GM12878 (cell line): ENCODE measurements around the gene HIVEP1. TPM values are rescaled to one million over a fixed set of nuclear protein-coding genes. Genes with fewer than 3 reads are reported as not detected.

ENCODE experiments used
- ATAC-seq: fragments of 200-7000 bp; cut with Tn5 transposase; 3 replicates; pipeline ENCODE4 v1.9.1; 2020; ENCODE audit warnings: mild to moderate bottlenecking, moderate library complexity
- BruUV-seq: library from RNA; stranded (reverse); fragments of 400-500 nt; replicated peaks from 2 replicates; lab custom pipeline; 2021; lab: Mats Ljungman, UMichigan
- CTCF ChIA-PET: fragments of 300-600 bp; sonication (Branson Sonifier 250); formaldehyde crosslinking; extraction: SDS; loops from one replicate; lab custom pipeline; 2021; ENCODE audit warnings: inconsistent platforms; lab: Yijun Ruan, JAX
- POLR2A ChIA-PET: fragments of 350-600 bp; formaldehyde crosslinking; extraction: SDS; loops from one replicate; lab custom pipeline; 2021; ENCODE audit warnings: inconsistent platforms; lab: Charles Lee
- RAD21 ChIA-PET: fragments of 300-600 bp; sonication (Branson Sonifier 250); formaldehyde crosslinking; loops from one replicate; lab custom pipeline; 2023; ENCODE audit warnings: antibody characterized with exemption; ENCODE audit not compliant: unreplicated experiment; lab: Charles Lee
- SMC1A ChIA-PET: fragments of 300-600 bp; sonication (Branson Sonifier 250); formaldehyde crosslinking; loops from one replicate; lab custom pipeline; 2023; ENCODE audit not compliant: unreplicated experiment, uncharacterized antibody; lab: Charles Lee
- DNase-seq: peaks from one replicate; pipeline ENCODE4 v3.0.0-alpha.2; 2011; ENCODE audit warnings: low read depth, low spot score
- FAIRE-seq: peaks from 3 replicates; lab custom pipeline; 2011; peaks lifted over from hg19 to GRCh38; lab: Jason Lieb, UNC
- H2AFZ ChIP-seq: 2 replicates; pipeline ENCODE4 v1.6.0; 2011; ENCODE audit warnings: low read depth, low read length, control low read depth; ENCODE audit not compliant: control insufficient read depth
- H3K27ac ChIP-seq: 2 replicates; pipeline ENCODE4 v1.5.1; 2011; ENCODE audit warnings: control low read depth; ENCODE audit not compliant: control insufficient read depth, insufficient read depth
- H3K27me3 ChIP-seq, 2 experiments: replicated peaks in 1 of 2; 2 replicates each; pipeline versions ENCODE4 v1.6.0 to v1.6.1; 2011; ENCODE audit warnings: low read length in 1 of 2; ENCODE audit not compliant: control insufficient read depth in 2 of 2, insufficient read depth in 2 of 2
- H3K36me3 ChIP-seq, 2 experiments: 2 replicates each; pipeline ENCODE4 v1.5.1; 2011; ENCODE audit warnings: low read length in 1 of 2; ENCODE audit not compliant: control insufficient read depth in 2 of 2, insufficient read depth in 2 of 2
- H3K4me1 ChIP-seq: 2 replicates; pipeline ENCODE4 v1.6.1; 2011; ENCODE audit warnings: mild to moderate bottlenecking, low read length, moderate library complexity, mixed read lengths; ENCODE audit not compliant: control insufficient read depth, insufficient read depth
- H3K4me2 ChIP-seq: 2 replicates; pipeline ENCODE4 v1.6.0; 2011; ENCODE audit warnings: control low read depth; ENCODE audit not compliant: control insufficient read depth, insufficient read depth
- H3K4me3 ChIP-seq: fragments of 200-600 bp; sonication (generic); 2 replicates; pipeline ENCODE4 v1.5.1; 2016
- H3K79me2 ChIP-seq: 2 replicates; pipeline ENCODE4 v1.6.0; 2011; ENCODE audit warnings: low read length; ENCODE audit not compliant: control insufficient read depth, insufficient read depth
- H3K9ac ChIP-seq: 2 replicates; pipeline ENCODE4 v1.8.0; 2011; ENCODE audit warnings: low read length, control low read depth, mixed read lengths; ENCODE audit not compliant: control insufficient read depth, insufficient read depth
- H3K9me3 ChIP-seq: replicated peaks from 3 replicates; pipeline ENCODE4 v1.5.1; 2011; ENCODE audit warnings: mild to moderate bottlenecking, low read length; ENCODE audit not compliant: control insufficient read depth, insufficient read depth
- H4K20me1 ChIP-seq: 2 replicates; pipeline ENCODE4 v1.6.0; 2011; ENCODE audit not compliant: control insufficient read depth, insufficient read depth
- ATF7 ChIP-seq: fragments of 450-650 bp; IDR thresholded peaks from 2 replicates; pipeline ENCODE4 v1.6.1; 2016; ENCODE audit warnings: low read depth, mild to moderate bottlenecking
- BRCA1 ChIP-seq: IDR thresholded peaks from 2 replicates; pipeline ENCODE4 v1.6.1; 2011; ENCODE audit warnings: low read depth, low read length, improper control_type of control experiment
- DPF2 ChIP-seq: fragments of 450-650 bp; IDR thresholded peaks from 2 replicates; pipeline ENCODE4 v1.6.1; 2017; ENCODE audit warnings: mild to moderate bottlenecking
- HCFC1 ChIP-seq: fragments of 150-350 bp; IDR thresholded peaks from 2 replicates; pipeline ENCODE4 v1.6.1; 2014; ENCODE audit warnings: low read length
- TBL1XR1 ChIP-seq: IDR thresholded peaks from 2 replicates; pipeline ENCODE4 v1.6.1; 2012; ENCODE audit warnings: low read depth, low read length, improper control_type of control experiment
- TCF7 ChIP-seq: IDR thresholded peaks from 2 replicates; pipeline ENCODE4 v1.6.1; 2014; ENCODE audit warnings: antibody characterized with exemption, borderline replicate concordance
- ZZZ3 ChIP-seq: IDR thresholded peaks from 2 replicates; pipeline ENCODE4 v1.6.1; 2011; ENCODE audit warnings: low read depth; ENCODE audit not compliant: control insufficient read depth, insufficient read length
- WGBS: methylation state at CpG from one replicate; pipeline ENCODE4 v1.1.6; 2016; ENCODE audit warnings: low lambda C conversion rate; ENCODE audit not compliant: insufficient replicate concordance, insufficient coverage; ENCODE audit errors: missing lambda C conversion rate; 5-methylcytosine and 5-hydroxymethylcytosine counted together
- in situ Hi-C: fragments of 300-500 bp; cut with MboI; formaldehyde crosslinking; loops from 9 replicates; pipeline ENCODE4 v1.14.3; 2018; ENCODE audit warnings: mixed read lengths
- intact Hi-C: fragments of 100-400 bp; cut with micrococcal nuclease; formaldehyde crosslinking; loops from one replicate; pipeline ENCODE4 v1.14.2; 2022; ENCODE audit not compliant: unreplicated experiment
- polyA plus RNA-seq, 11 experiments: library from polyadenylated mRNA; depleted of rRNA in 4 of 11; unstranded in 6 of 11; stranded (reverse) in 5 of 11; fragments of >200 nt; fragmentation: Nextera tagmentation in 4 of 11; fragmentation: Illumina TruSeq in 1 of 11; extraction: Ambion mirVana in 4 of 11; extraction: Trizol in 1 of 11; gene quantifications; 1 replicate in 1 of 11; 2 replicates in 10 of 11; pipeline versions ENCODE4 v1.2.1 to v1.2.3, GENCODE V29; 2011 to 2016; ENCODE audit warnings: inconsistent platforms in 2 of 11, missing spikeins in 2 of 11, low read depth in 1 of 11
- total RNA-seq, 4 experiments: library from RNA; depleted of rRNA in 3 of 4; stranded (reverse); fragments of >200 nt in 3 of 4; fragmentation: Illumina TruSeq in 1 of 4; extraction: Trizol in 1 of 4; gene quantifications; 2 replicates each; pipeline versions ENCODE4 v1.2.1 to v1.2.3, GENCODE V29; 2013 to 2021
- TF ChIP-seq, protein P1 (sequence below): IDR thresholded peaks from 2 replicates; pipeline ENCODE4 v1.6.1; 2011; ENCODE audit warnings: mild to moderate bottlenecking, low read depth, low read length, moderate library complexity; ENCODE audit not compliant: insufficient replicate concordance
- TF ChIP-seq, protein P2 (sequence below): fragments of 150-350 bp; IDR thresholded peaks from 2 replicates; pipeline ENCODE4 v1.6.1; 2016; ENCODE audit warnings: low read depth, low read length

Gene HIVEP1
- total and polyA plus RNA-seq, 10 of the 15 experiments (the other 5 are each of a cell fraction or from before 2014, with no cell fraction given) = 4.3 to 37.5 (median 21.6) TPM

DNA sequence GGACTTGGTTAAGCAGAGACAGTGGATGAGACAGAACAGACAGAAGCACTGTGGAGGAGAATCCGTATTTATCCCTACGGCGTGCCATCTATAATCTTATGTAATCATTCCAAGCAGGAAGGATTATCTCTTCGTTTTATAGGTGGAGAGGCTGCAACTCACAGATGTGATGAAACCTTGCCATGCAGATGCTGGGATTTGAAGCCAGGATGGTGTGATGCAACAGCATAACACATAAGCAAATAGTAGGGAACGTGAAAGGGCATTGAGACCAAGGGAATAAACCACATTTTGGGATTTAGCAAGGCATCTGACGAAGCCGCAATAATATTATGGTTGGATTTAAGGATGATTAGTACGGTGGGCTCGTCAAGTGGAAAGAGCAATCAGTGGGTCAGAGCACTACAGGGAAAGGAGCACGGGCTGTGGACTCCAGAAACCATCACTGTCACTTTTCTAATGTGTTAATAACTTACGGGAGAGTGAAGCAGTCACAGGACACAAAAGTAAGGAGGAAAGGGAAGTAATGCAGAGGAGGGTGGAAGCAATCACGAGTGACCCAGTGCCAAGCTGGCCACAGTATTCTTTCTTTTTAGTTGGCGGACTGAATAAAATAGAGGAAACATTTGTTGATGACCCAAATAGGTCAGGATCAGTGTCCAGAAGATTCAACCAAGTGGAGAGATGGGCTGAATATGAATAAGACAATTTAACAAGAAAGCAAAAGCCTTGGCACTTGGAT, 158.4 kb downstream of the HIVEP1 start:
- H3K9me3 ChIP-seq = no peaks in the 10 kb centered on the region
- FAIRE-seq (no peak), DNase-seq (no peak), ATAC-seq (no peak)
- intact Hi-C loops (no loop called here), in situ Hi-C loops (no loop called here)
- RAD21 ChIA-PET = no interaction called here
- POLR2A ChIA-PET = no interaction called here
- H2AFZ ChIP-seq = no peak overlapping the region
- H3K9ac ChIP-seq = no peak overlapping the region
- H3K27ac ChIP-seq = no peak overlapping the region
- no peaks in the 10 kb centered on the region for H3K79me2 ChIP-seq
- H4K20me1 ChIP-seq = no peaks in the 10 kb centered on the region
- H3K36me3 ChIP-seq = no peaks in the 10 kb centered on the region
- CTCF ChIA-PET = no interaction called here
- H3K27me3 ChIP-seq = no peaks in the 10 kb centered on the region
- 80% methylated on average over 13 of the region's 13 CpGs for WGBS
- no peaks in the 10 kb centered on the region for H3K4me1 ChIP-seq
- H3K4me3 ChIP-seq = no peak overlapping the region
- BruUV-seq = no TSS peak
- TF ChIP-seq, protein P1, sequence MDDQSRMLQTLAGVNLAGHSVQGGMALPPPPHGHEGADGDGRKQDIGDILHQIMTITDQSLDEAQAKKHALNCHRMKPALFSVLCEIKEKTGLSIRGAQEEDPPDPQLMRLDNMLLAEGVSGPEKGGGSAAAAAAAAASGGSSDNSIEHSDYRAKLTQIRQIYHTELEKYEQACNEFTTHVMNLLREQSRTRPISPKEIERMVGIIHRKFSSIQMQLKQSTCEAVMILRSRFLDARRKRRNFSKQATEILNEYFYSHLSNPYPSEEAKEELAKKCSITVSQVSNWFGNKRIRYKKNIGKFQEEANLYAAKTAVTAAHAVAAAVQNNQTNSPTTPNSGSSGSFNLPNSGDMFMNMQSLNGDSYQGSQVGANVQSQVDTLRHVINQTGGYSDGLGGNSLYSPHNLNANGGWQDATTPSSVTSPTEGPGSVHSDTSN = no peak
- TF ChIP-seq TCF7 = no peak
- TF ChIP-seq ZZZ3 = no peak
- no peak for TF ChIP-seq HCFC1
- no peak for TF ChIP-seq ATF7
- TF ChIP-seq BRCA1 = no peak
- no peak for TF ChIP-seq DPF2
- TF ChIP-seq, protein P2, sequence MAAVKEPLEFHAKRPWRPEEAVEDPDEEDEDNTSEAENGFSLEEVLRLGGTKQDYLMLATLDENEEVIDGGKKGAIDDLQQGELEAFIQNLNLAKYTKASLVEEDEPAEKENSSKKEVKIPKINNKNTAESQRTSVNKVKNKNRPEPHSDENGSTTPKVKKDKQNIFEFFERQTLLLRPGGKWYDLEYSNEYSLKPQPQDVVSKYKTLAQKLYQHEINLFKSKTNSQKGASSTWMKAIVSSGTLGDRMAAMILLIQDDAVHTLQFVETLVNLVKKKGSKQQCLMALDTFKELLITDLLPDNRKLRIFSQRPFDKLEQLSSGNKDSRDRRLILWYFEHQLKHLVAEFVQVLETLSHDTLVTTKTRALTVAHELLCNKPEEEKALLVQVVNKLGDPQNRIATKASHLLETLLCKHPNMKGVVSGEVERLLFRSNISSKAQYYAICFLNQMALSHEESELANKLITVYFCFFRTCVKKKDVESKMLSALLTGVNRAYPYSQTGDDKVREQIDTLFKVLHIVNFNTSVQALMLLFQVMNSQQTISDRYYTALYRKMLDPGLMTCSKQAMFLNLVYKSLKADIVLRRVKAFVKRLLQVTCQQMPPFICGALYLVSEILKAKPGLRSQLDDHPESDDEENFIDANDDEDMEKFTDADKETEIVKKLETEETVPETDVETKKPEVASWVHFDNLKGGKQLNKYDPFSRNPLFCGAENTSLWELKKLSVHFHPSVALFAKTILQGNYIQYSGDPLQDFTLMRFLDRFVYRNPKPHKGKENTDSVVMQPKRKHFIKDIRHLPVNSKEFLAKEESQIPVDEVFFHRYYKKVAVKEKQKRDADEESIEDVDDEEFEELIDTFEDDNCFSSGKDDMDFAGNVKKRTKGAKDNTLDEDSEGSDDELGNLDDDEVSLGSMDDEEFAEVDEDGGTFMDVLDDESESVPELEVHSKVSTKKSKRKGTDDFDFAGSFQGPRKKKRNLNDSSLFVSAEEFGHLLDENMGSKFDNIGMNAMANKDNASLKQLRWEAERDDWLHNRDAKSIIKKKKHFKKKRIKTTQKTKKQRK = no peak
- TF ChIP-seq TBL1XR1 = no peak
- SMC1A ChIA-PET = no interaction called here
- H3K4me2 ChIP-seq = no peak overlapping the region
